MM.1S (cell line): ENCODE results near the gene SYNDIG1.

ENCODE experiments used
- EZH2 ChIP-seq: fragments of 300-600 bp; sonication (generic); optimal IDR thresholded peaks from 2 replicates; pipeline ENCODE3; 2017; ENCODE audit warnings: low read depth, mild to moderate bottlenecking, antibody characterized with exemption, low read length, mixed read lengths
- EZH2phosphoT487 ChIP-seq: fragments of 300-600 bp; sonication (generic); IDR thresholded peaks from 2 replicates; pipeline ENCODE4 v1.6.1; 2018; ENCODE audit warnings: antibody characterized with exemption, low read length
- TF ChIP-seq, protein P1 (sequence below): fragments of 300-600 bp; sonication (generic); IDR thresholded peaks from 2 replicates; pipeline ENCODE4 v1.5.1; 2016; ENCODE audit warnings: antibody characterized with exemption, low read length, mixed read lengths

DNA sequence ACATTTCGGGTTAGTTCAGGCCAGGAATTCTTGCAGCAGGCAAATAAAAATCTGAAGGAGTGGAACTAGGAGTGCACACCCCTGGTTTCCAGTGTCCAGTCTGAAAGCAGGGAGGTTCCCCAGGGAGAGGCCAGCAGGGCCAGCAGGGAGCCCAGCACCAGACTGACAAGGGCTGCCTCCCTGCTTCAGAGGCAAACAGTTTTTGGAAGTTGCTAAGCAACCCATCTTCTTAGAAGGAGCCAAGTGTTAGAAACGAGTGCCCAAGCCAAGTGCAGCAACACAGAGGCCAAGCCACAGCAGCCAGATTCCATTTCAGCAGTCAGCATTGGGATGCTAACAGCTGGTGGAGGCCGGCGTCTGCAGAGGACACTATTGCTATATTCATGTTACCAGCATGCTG is 179.1 kb downstream of the SYNDIG1 start:
- no peak for TF ChIP-seq EZH2
- TF ChIP-seq, protein P1, sequence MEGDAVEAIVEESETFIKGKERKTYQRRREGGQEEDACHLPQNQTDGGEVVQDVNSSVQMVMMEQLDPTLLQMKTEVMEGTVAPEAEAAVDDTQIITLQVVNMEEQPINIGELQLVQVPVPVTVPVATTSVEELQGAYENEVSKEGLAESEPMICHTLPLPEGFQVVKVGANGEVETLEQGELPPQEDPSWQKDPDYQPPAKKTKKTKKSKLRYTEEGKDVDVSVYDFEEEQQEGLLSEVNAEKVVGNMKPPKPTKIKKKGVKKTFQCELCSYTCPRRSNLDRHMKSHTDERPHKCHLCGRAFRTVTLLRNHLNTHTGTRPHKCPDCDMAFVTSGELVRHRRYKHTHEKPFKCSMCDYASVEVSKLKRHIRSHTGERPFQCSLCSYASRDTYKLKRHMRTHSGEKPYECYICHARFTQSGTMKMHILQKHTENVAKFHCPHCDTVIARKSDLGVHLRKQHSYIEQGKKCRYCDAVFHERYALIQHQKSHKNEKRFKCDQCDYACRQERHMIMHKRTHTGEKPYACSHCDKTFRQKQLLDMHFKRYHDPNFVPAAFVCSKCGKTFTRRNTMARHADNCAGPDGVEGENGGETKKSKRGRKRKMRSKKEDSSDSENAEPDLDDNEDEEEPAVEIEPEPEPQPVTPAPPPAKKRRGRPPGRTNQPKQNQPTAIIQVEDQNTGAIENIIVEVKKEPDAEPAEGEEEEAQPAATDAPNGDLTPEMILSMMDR, result no peak
- no peak for TF ChIP-seq EZH2phosphoT487
